T-helper 2 cell (primary cell): ENCODE data around the gene TEX101.
"Not testable (repeated sequence)": the region's sequence is repeated elsewhere in the genome, so short reads cannot be mapped to it uniquely, and the experiment has no call there.

Experiments
- DNase-seq, 5 experiments: peaks; one replicate each; pipeline versions ENCODE4 v3.0.0 to v3.0.0-alpha.2; 2012 to 2022
- total RNA-seq, 2 donors: gene quantifications; one replicate each; lab custom pipeline; 2026; lab: John Stamatoyannopoulos, UW

TEX101 gene
- 0 to 0.07 reads per million in 2 donors for total RNA-seq

- no peak for DNase-seq
These were observed at the start of gene TEX101 for GRCh38 chr19:43414554-43414953. Gene TEX101 (plus strand): TSS chr19:43414890. CDS start chr19:43415920, 1,030 bp downstream.

- DNase-seq, result not testable (repeated sequence)
These were observed 49.0 kb upstream of the TEX101 start for GRCh38 chr19:43365677-43366076.

- DNase-seq, result no peak
These were observed 46.9 kb upstream of the TEX101 start for GRCh38 chr19:43367822-43368221.

DNA sequence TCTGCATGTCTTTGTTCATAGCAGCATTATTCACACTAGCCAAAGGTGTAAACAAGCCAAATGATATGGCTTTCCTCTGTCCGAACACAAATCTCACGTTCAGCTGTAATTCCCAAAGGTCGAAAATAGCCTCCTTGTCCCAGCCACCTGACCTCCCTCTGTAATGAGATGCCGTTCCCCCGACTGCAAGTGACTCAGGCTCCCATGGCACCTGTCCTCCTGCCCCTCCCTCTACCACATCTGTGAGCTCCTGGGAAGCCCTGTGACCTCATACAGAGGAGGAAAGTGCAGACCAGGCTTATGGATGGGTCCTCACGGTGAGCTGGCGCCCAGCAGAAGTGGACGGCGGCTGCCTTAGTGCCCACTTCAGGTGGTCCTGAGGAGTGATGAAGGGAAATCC, 45.8 kb upstream of the TEX101 start:
- not testable (repeated sequence) for DNase-seq

DNA sequence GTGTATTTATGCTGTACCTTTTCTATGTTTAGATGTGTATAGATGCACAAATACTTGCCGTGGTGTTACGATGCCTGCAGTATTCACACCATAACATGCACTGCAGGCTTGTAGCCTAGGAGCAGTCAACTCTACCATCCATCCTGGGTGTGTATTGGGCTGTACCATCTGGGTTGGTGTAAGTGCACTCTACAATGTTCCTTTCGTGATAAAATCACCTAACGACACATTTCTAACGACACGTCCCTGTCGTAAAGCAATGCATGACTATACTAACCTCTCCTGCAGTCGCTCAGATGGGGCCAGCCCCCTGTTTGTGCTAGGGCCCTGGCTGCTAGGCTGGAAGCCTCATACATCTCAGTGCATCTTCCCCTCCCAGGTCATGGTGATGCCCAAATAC, 42.8 kb upstream of the TEX101 start:
- DNase-seq, result no peak

DNA sequence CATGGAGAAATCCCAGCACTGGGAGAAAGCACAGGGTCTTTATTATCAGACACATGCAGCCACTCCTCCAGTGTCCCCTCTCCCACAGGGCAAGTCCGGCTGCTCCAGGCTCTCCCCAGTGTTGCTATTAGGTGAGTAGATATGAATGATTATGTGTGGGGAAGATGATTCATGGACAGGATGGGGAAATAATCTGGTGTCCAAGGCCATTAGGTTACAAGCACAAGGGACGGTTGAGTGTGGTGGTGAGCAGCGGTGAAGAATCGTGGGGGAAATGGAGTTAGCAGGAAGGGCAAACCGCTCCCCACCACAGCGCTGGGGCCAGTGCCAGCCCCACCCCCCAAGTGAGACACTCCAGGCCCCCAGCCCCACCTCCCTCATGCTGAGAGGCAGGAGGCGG, 42.2 kb upstream of the TEX101 start:
- DNase-seq, result no peak

DNA sequence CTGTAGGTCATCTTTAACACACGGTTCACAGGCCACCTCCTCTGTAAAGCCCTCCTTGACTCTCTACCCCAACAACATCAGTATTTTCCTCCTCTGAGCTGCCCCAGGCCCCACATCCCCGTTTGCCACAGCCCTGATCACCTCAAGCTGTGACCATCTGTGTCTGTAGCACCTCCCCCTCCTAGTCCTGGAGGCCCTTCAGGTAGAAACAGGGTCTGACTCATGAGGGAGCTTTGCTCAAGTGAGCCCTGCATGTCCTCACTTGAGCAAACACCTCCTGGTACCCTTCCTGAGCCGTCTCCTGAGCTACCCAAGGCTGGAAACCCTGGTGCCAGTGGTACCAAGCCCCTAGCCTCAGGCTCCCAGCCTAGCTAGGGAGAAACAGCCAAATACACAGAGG, 37.1 kb upstream of the TEX101 start:
- DNase-seq, result not testable (repeated sequence)

GRCh38 chr19:43380008-43380407, 34.7 kb upstream of the TEX101 start:
- DNase-seq, result no peak

- DNase-seq, result no peak
These were observed 33.8 kb upstream of the TEX101 start for GRCh38 chr19:43380771-43381386.

- not testable (repeated sequence) for DNase-seq
These were observed 32.0 kb upstream of the TEX101 start for GRCh38 chr19:43382586-43383216.

- DNase-seq, result not testable (repeated sequence)
These were observed 31.4 kb upstream of the TEX101 start for GRCh38 chr19:43383254-43383653.

DNA sequence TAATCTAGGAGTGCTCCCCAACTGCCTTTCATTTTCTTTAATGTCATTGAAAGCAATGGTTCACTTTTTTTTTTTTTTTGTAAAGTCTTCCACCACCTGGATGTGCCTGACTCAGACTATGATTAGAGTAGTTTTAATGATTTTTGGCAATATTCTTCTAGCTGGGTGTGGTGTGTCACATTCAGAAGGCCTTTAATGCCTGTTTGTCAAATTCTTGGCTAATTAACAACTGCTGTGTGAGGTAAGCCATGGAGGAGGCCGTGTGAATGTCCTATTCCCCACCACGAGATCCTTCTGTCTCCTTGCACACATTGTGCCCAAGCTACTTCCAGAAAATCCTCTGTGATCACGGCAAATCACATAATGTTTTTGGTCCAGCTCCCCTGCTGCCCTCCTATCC, 30.9 kb upstream of the TEX101 start:
- DNase-seq, result not testable (repeated sequence)

DNA sequence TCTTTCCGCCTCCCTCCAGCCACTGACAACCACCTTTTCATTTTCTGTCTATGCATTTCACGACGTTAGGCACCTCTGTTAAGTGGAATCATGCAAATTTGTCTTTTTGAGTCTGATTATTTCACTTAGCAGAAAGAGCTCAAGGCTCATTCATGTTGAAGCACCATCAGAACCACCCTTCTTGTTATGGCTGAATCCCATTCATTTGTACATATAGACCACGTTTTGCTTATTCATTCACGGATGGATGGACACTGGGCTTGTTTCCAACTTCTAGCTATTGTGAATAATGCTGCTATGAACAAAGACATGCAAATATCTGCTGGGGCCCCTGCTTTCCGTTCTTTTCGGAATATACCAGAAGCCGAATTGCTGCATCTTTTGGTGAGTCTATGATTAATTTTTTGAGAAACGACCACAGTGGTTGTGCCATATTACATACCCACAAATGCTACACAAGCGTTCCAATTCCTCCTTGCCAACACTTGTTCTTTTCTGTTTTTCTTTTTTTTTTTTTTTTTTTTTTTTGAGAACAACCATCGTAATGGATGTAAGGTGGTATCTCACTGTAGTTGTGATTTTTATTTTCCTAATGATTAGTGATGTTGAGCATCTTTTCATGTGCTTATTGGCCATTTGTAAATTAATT, 23.7 kb upstream of the TEX101 start:
- not testable (repeated sequence) for DNase-seq

DNA sequence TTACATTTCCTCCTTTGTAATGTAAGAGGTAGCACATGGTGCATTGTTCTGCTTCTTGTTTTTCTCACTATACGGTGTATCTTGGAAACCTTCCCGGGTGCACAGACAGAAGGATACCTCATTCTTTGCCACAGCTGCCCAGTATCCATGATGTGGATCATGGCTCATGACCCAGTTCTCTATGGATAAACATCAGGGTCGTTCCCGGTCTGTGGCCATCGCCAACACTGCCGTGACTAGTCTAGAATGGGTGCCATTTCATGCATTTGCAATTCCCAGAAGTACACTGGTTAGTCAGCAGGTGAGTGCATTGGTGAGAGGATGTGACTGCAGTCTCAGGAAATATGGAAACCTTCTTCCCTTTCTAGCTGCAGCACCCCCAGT, 23.1 kb upstream of the TEX101 start:
- DNase-seq, result not testable (repeated sequence)

GRCh38 chr19:43393501-43393900, 21.2 kb upstream of the TEX101 start:
- not testable (repeated sequence) for DNase-seq

GRCh38 chr19:43395561-43395960, 19.1 kb upstream of the TEX101 start:
- DNase-seq, result no peak

GRCh38 chr19:43406297-43406696, 8.4 kb upstream of the TEX101 start:
- no peak for DNase-seq

DNA sequence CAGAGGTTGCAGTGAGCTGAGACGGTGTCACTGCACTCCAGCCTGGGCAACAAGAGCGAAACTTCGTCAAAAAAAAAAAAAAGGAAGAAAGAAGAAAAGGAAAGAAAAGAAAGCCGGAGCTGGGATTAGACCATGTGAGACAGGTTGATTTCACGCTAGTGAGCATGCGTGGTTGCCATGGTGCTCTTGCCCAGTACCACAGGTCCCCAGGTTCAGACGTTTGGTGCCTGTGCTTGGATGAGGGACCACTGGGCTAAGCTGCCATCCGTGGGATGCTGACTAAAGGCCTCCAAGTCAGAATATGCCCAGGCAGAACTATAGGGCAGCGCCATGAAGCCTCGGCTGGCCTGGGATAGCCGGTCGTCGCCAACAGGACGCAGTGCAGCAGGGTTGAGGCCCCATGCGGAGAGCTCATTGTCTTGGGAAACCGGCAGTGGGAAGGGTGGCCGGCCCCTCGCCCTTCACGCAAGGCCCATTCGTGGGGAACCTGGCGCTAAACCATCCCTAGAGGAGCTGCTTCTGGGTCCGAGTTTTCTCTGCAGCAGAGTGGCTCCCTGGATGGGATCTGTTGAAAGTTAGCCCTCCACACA, 7.2 kb upstream of the TEX101 start:
- DNase-seq, result no peak

- no peak for DNase-seq
These were observed 6.6 kb upstream of the TEX101 start for GRCh38 chr19:43408043-43408442.

DNA sequence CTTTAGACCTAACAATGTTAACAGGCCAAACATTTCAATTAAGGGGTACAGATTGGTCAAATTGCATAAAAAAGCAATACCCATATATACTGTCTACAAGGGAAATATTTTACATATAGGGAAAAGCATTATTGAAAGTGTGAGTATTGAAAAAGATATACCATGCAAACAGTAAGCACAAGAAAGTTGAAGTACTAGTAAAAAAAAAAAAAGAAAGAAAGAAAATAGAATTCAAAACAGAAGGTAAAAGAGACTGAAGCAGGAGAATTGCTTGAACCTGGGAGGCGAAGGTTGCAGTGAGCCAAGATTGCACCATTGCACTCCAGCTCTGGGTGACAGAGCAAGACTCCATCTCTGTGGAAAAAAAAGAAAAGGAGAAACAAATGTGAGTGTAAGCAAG, 5.3 kb upstream of the TEX101 start:
- no peak for DNase-seq

DNA sequence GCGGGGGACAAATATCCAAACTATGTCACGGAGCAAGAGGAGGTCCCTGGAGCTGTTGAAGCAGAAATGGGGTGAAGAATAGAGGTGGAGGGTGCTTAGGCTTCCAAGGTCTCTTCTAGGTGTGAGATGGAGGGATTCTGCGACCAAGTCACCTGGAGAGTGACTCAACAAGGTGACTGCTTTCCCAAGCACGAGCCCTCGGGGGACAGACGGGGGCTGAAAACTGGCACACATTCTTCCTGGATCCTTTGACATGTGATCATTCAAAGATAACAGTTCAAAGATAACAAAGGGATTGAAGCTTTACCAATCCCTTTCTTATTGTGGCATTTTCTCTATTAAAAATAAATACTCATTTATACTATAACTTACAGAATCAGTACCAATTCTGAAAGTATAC, 2.2 kb upstream of the TEX101 start:
- no peak for DNase-seq

- DNase-seq, result no peak
These were observed 2.4 kb downstream of the TEX101 start for GRCh38 chr19:43416951-43417623.

DNA sequence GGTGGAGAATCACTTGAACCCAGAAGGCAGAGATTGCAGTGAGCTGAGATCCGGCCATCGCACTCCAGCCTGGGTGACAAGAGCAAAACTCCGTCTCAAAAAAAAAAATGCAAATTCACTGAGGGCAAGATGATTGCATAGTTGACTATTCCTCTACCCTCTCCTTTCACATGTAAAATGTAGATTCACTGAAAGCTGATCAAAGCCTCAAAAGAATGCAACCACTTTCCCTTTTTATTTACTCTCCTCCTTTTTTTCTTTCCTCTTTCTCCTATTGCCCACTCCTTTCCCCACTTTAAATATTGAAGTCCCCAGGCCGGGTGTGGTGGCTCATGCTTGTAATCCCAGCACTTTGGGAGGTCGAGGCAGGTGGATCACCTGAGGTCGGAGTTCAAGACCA, 6.3 kb downstream of the TEX101 start:
- DNase-seq, result no peak
